PC-3 (cell line): ENCODE data around the gene WDR38. TPM values are rescaled to one million over a fixed set of nuclear protein-coding genes. Genes with fewer than 3 reads are reported as not detected.

ENCODE experiments used
- ATAC-seq: fragments of 200-7000 bp; cut with Tn5 transposase; 2 replicates; pipeline ENCODE4 v1.9.1; 2020; ENCODE audit warnings: mild to moderate bottlenecking, moderate library complexity
- BruUV-seq: library from RNA; stranded (reverse); fragments of 400-500 nt; replicated peaks from 2 replicates; lab custom pipeline; 2021; lab: Mats Ljungman, UMichigan
- CTCF ChIA-PET: fragments of 300-600 bp; sonication (Branson Sonifier 250); formaldehyde crosslinking; loops from one replicate; lab custom pipeline; 2022; ENCODE audit warnings: antibody characterized with exemption; lab: Charles Lee
- POLR2A ChIA-PET: fragments of 300-600 bp; sonication (Branson Sonifier 250); formaldehyde crosslinking; loops from one replicate; lab custom pipeline; 2022; ENCODE audit warnings: antibody characterized with exemption; ENCODE audit not compliant: unreplicated experiment; lab: Charles Lee
- DNase-seq: peaks from one replicate; pipeline ENCODE4 v3.0.0-alpha.2; 2015
- H2AFZ ChIP-seq: fragments of 300-600 bp; sonication (generic); 2 replicates; pipeline ENCODE4 v1.6.0; 2016; ENCODE audit warnings: antibody characterized with exemption, low read length
- H3F3A ChIP-seq: fragments of 300-600 bp; sonication (generic); one replicate; pipeline ENCODE4 v1.6.0; 2017; ENCODE audit warnings: antibody characterized with exemption, low read length, control low read depth, mild to moderate bottlenecking; ENCODE audit not compliant: unreplicated experiment
- H3K27ac ChIP-seq: fragments of 300-600 bp; sonication (generic); 2 replicates; pipeline ENCODE4 v1.5.1; 2016; ENCODE audit warnings: mild to moderate bottlenecking, low read length
- H3K27me3 ChIP-seq: fragments of 300-600 bp; sonication (generic); 2 replicates; pipeline ENCODE4 v1.6.1; 2016; ENCODE audit warnings: low read length, mixed read lengths
- H3K36me3 ChIP-seq: fragments of 300-600 bp; sonication (generic); 2 replicates; pipeline ENCODE4 v1.6.1; 2016; ENCODE audit warnings: low read depth, mixed run types, low read length, mixed read lengths
- H3K4me1 ChIP-seq: fragments of 300-600 bp; sonication (generic); 2 replicates; pipeline ENCODE4 v1.5.1; 2016; ENCODE audit warnings: low read length; ENCODE audit not compliant: insufficient read depth
- H3K4me2 ChIP-seq: fragments of 300-600 bp; sonication (generic); 2 replicates; pipeline ENCODE4 v1.6.0; 2016; ENCODE audit warnings: low read length
- H3K4me3 ChIP-seq: fragments of 300-600 bp; sonication (generic); 2 replicates; pipeline ENCODE4 v1.5.1; 2016; ENCODE audit warnings: mild to moderate bottlenecking, low read length, mixed read lengths
- H3K79me2 ChIP-seq: fragments of 300-600 bp; sonication (generic); 2 replicates; pipeline ENCODE4 v1.6.1; 2017; ENCODE audit warnings: low read length, mixed read lengths
- H3K9ac ChIP-seq: fragments of 300-600 bp; sonication (generic); 2 replicates; pipeline ENCODE4 v1.6.0; 2016; ENCODE audit warnings: mild to moderate bottlenecking, low read length
- H3K9me2 ChIP-seq: fragments of 300-600 bp; sonication (generic); replicated peaks from 2 replicates; pipeline ENCODE4 v1.6.1; 2016; ENCODE audit warnings: mixed run types, low read length, mixed read lengths
- H3K9me3 ChIP-seq: fragments of 300-600 bp; sonication (generic); 2 replicates; pipeline ENCODE4 v1.6.1; 2016; ENCODE audit warnings: low read length, mixed read lengths
- H4K20me1 ChIP-seq: fragments of 300-600 bp; sonication (generic); 2 replicates; pipeline ENCODE4 v1.6.1; 2016; ENCODE audit warnings: low read length, mixed read lengths
- EZH2 ChIP-seq: fragments of 300-600 bp; sonication (generic); IDR thresholded peaks from one replicate; pipeline ENCODE4 v1.6.1; 2017; ENCODE audit warnings: antibody characterized with exemption, mild to moderate bottlenecking, low read length; ENCODE audit not compliant: unreplicated experiment
- EZH2phosphoT487 ChIP-seq: fragments of 300-600 bp; sonication (generic); IDR thresholded peaks from 2 replicates; pipeline ENCODE4 v1.6.1; 2018; ENCODE audit warnings: mild to moderate bottlenecking, antibody characterized with exemption, low read length, borderline replicate concordance
- intact Hi-C: fragments of 100-400 bp; cut with micrococcal nuclease; formaldehyde crosslinking; loops from 2 replicates; pipeline ENCODE4 v1.9.0; 2023
- total RNA-seq: library from RNA; depleted of rRNA; stranded (reverse); fragments of >200 nt; gene quantifications from 2 replicates; pipeline ENCODE4 v1.2.3, GENCODE V29; 2014
- TF ChIP-seq, protein P1 (sequence below): fragments of 300-600 bp; sonication (generic); conservative IDR thresholded peaks from 2 replicates; pipeline ENCODE4 v1.5.1; 2017; ENCODE audit warnings: antibody characterized with exemption, low read depth, mild to moderate bottlenecking, low read length

The WDR38 gene
- total RNA-seq, 1 experiment from 2014 or later = not detected

DNA sequence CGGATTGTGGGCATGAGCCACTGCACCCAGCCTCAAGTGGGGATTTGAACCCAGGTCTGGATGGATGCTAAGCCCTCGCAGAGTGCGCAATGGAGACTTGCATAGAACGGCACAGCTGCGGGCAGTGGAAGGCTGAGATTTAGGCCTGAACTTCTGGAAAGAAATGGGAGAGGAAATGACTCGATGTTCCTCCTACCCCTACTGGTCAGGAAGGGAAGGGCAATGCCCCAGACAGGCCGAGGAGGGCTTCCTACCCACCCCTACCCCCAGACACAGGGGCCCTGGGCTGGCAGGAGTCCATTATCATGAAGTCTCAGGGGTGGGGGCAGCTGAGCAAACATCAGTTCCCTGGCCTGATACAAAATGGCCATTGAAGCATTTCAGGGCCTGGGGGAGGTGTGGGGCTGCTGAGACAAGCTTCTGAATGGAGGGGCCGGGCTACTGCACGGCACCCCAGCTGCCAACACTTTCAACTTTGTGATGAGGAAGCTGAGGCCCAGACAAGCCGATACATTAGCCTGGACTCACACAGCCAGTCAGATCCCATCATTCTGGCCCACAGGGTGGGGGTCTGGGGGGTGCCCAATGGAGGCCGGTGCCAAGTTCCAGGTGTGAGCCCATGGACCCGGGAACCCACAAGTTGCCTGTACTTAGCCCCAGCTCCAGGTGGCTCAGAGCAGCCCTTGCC is 13.5 kb upstream of the WDR38 start:
- H3K27me3 ChIP-seq = no peaks in the 10 kb centered on the region
- intact Hi-C loops = no loop called here
- H3K4me1 ChIP-seq = peaks cover 8% of the 10 kb centered on the region
- BruUV-seq = no TSS peak
- H3K9me2 ChIP-seq = no peaks in the 10 kb centered on the region
- H3F3A ChIP-seq = no peaks in the 10 kb centered on the region
- ChIA-PET POLR2A (no interaction called here), CTCF (interaction anchor here (0.9 kb wide), 1 partner anchor 60 kb away, joined by 3 read pairs; no protein-coding TSS in a partner anchor)
- no peaks in the 10 kb centered on the region for H3K36me3 ChIP-seq
- no peak overlapping the region for H3K4me3 ChIP-seq
- H2AFZ ChIP-seq = no peak overlapping the region
- no peak for ATAC-seq
- no peaks in the 10 kb centered on the region for H3K79me2 ChIP-seq
- H3K27ac ChIP-seq = no peak overlapping the region
- TF ChIP-seq, protein P1, sequence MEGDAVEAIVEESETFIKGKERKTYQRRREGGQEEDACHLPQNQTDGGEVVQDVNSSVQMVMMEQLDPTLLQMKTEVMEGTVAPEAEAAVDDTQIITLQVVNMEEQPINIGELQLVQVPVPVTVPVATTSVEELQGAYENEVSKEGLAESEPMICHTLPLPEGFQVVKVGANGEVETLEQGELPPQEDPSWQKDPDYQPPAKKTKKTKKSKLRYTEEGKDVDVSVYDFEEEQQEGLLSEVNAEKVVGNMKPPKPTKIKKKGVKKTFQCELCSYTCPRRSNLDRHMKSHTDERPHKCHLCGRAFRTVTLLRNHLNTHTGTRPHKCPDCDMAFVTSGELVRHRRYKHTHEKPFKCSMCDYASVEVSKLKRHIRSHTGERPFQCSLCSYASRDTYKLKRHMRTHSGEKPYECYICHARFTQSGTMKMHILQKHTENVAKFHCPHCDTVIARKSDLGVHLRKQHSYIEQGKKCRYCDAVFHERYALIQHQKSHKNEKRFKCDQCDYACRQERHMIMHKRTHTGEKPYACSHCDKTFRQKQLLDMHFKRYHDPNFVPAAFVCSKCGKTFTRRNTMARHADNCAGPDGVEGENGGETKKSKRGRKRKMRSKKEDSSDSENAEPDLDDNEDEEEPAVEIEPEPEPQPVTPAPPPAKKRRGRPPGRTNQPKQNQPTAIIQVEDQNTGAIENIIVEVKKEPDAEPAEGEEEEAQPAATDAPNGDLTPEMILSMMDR = peak; percentile 47
- TF ChIP-seq EZH2phosphoT487 = no peak
- no peak overlapping the region for H3K9ac ChIP-seq
- no peaks in the 10 kb centered on the region for H3K9me3 ChIP-seq
- peak; percentile 31 for DNase-seq
- no peak overlapping the region for H3K4me2 ChIP-seq
- H4K20me1 ChIP-seq = no peaks in the 10 kb centered on the region

DNA sequence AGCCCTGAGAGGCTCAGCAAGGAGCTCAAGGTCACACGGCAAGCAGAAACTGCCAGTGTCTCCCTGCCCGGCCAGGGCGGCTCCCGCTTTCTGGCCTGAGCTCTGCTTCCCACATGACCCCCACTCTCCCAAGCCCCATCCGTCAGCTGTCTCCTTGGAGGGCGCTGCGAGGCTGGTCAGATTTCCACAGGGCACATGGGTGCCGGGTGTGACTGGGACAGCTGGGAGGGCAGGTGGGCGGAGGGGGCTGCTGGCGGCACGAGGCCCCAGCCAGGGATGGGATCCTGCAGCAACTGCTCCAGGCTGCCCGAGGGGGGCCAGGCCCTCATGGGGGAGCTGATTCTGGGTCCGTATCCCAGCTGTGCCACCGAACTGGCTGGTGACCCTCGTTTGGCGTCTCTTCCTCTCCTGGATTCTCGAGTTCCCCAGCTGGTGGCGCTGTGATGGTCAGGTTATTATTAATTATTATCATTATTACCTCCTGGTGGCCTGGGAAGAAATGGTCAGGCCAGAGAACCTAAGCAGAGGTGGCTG is 12.9 kb upstream of the WDR38 start:
- no peaks in the 10 kb centered on the region for H3F3A ChIP-seq
- no peaks in the 10 kb centered on the region for H4K20me1 ChIP-seq
- intact Hi-C loops = no loop called here
- no peak overlapping the region for H3K27ac ChIP-seq
- H3K79me2 ChIP-seq = no peaks in the 10 kb centered on the region
- peaks cover 2% of the 10 kb centered on the region for H3K4me1 ChIP-seq
- no peaks in the 10 kb centered on the region for H3K27me3 ChIP-seq
- ChIA-PET CTCF (interaction anchor here (0.9 kb wide), 1 partner anchor 61 kb away, joined by 3 read pairs; no protein-coding TSS in a partner anchor), POLR2A (no interaction called here)
- no peaks in the 10 kb centered on the region for H3K36me3 ChIP-seq
- TF ChIP-seq EZH2 = no peak
- no peak for TF ChIP-seq EZH2phosphoT487
- TF ChIP-seq, protein P1 = peak; percentile 54
- no peak overlapping the region for H3K9ac ChIP-seq
- BruUV-seq = no TSS peak
- H3K9me2 ChIP-seq = no peaks in the 10 kb centered on the region
- no peak for DNase-seq
- ATAC-seq = no peak
- H3K4me3 ChIP-seq = no peak overlapping the region
- no peak overlapping the region for H2AFZ ChIP-seq
- H3K4me2 ChIP-seq = no peak overlapping the region
- H3K9me3 ChIP-seq = no peaks in the 10 kb centered on the region
